GM19240 (cell line): ENCODE data around the gene RAB40C.

Experiments
- DNase-seq: peaks from one replicate; pipeline ENCODE4 v3.0.0; 2011; ENCODE audit warnings: low spot score; ENCODE audit not compliant: insufficient read length

RAB40C gene

GRCh38 chr16:559021-559380, 30.9 kb upstream of the RAB40C start:
- no peak for DNase-seq

GRCh38 chr16:559411-560203, 30.3 kb upstream of the RAB40C start:
- no peak for DNase-seq

GRCh38 chr16:560204-560700, 29.6 kb upstream of the RAB40C start, which contains the start of gene PRR35:
PRR35 (plus strand) TSS chr16:560394; CDS start chr16:563295, 2,901 bp downstream.
- DNase-seq, result no peak

GRCh38 chr16:560701-561412, 29.0 kb upstream of the RAB40C start:
- no peak for DNase-seq

GRCh38 chr16:561413-561794, 28.5 kb upstream of the RAB40C start:
- no peak for DNase-seq

GRCh38 chr16:561957-562938, 27.6 kb upstream of the RAB40C start:
- DNase-seq, result no peak

- DNase-seq, result no peak
These were observed 26.7 kb upstream of the RAB40C start for GRCh38 chr16:563072-563644.

GRCh38 chr16:564690-565418, 25.0 kb upstream of the RAB40C start:
- DNase-seq, result no peak

GRCh38 chr16:565419-566330, 24.2 kb upstream of the RAB40C start:
- DNase-seq, result no peak

GRCh38 chr16:566475-567372, 23.1 kb upstream of the RAB40C start, which contains the start of gene NHLRC4:
NHLRC4 (plus strand) TSS chr16:567005; CDS start chr16:568048, 1,043 bp downstream.
- peak; percentile 99 for DNase-seq

GRCh38 chr16:567373-568256, 22.3 kb upstream of the RAB40C start:
- no peak for DNase-seq

- no peak for DNase-seq
These were observed 21.2 kb upstream of the RAB40C start for GRCh38 chr16:568401-569258.

- DNase-seq, result peak; percentile 91
These were observed 20.2 kb upstream of the RAB40C start, which contains the start of gene PIGQ for GRCh38 chr16:569445-570254. PIGQ (plus strand) TSS chr16:569968; CDS start chr16:574075, 4,107 bp downstream.

GRCh38 chr16:572865-573650, 16.8 kb upstream of the RAB40C start:
- DNase-seq, result no peak
